GM06990 (cell line): Measurements from ENCODE around the gene RAB3D.

Experiments
- DNase-seq: peaks from one replicate; pipeline ENCODE4 v3.0.0-alpha.2; 2011; ENCODE audit not compliant: insufficient read length; ENCODE audit errors: extremely low read depth
- H3K27me3 ChIP-seq: replicated peaks from 2 replicates; pipeline ENCODE4 v1.6.0; 2011; ENCODE audit warnings: low read length; ENCODE audit not compliant: control insufficient read depth, insufficient read depth
- H3K36me3 ChIP-seq: 2 replicates; pipeline ENCODE4 v1.5.1; 2011; ENCODE audit warnings: low read length; ENCODE audit not compliant: control insufficient read depth, insufficient read depth
- H3K4me3 ChIP-seq: replicated peaks from 2 replicates; pipeline ENCODE4 v1.5.1; 2011; ENCODE audit warnings: low read depth, mild to moderate bottlenecking, control low read depth, low read length
- TF ChIP-seq, protein P1 (sequence below): IDR thresholded peaks from 2 replicates; pipeline ENCODE4 v1.5.1; 2011; ENCODE audit warnings: low read length, control low read depth, mild to moderate bottlenecking, inconsistent platforms; ENCODE audit not compliant: insufficient read depth, poor library complexity, severe bottlenecking

The RAB3D gene

DNA sequence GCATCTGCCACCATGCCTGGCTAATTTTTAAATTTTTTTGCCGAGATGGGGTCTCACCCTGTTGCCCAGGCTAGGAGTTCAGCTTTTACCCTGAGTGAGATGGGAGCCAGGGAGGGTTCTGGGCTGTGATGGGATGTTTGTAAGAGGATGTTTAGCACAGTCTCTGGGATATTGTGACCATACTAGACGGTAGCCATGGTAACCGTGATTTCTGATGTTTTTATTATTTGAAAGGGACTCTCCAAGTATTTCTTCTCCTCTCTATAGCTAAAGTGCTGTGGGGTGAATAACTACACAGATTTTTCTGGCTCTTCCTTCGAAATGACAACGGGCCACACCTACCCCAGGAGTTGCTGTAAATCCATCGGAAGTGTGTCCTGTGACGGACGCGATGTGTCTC is 33.1 kb downstream of the RAB3D start:
- Histone ChIP-seq H3K27me3 (no peaks in the 10 kb centered on the region), H3K4me3 (no peak overlapping the region), H3K36me3 (no peaks in the 10 kb centered on the region)
- DNase-seq: no peak
- TF ChIP-seq, protein P1, sequence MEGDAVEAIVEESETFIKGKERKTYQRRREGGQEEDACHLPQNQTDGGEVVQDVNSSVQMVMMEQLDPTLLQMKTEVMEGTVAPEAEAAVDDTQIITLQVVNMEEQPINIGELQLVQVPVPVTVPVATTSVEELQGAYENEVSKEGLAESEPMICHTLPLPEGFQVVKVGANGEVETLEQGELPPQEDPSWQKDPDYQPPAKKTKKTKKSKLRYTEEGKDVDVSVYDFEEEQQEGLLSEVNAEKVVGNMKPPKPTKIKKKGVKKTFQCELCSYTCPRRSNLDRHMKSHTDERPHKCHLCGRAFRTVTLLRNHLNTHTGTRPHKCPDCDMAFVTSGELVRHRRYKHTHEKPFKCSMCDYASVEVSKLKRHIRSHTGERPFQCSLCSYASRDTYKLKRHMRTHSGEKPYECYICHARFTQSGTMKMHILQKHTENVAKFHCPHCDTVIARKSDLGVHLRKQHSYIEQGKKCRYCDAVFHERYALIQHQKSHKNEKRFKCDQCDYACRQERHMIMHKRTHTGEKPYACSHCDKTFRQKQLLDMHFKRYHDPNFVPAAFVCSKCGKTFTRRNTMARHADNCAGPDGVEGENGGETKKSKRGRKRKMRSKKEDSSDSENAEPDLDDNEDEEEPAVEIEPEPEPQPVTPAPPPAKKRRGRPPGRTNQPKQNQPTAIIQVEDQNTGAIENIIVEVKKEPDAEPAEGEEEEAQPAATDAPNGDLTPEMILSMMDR: no peak

DNA sequence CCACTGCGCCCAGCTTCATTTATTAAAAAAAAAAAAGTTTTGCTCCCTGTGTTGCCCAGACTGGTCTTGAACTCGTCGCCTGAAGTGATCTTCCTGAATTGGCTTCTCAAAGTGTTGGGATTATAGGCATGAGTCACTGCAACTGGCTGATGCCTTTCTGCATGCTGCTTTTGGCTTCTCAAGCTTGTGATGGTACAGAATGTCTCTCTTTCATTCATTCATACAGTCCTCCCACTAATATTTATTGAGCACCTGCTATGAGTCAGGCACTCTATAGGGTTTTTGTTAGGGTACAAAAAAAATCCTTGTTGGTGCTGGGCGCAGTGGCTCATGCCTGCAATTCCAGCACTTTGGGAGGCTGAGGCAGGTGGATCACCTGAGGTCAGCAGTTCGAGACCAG is 34.5 kb downstream of the RAB3D start:
- TF ChIP-seq, protein P1: no peak
- Histone ChIP-seq H3K4me3 (no peak overlapping the region), H3K27me3 (no peaks in the 10 kb centered on the region), H3K36me3 (no peaks in the 10 kb centered on the region)
- DNase-seq: no peak

DNA sequence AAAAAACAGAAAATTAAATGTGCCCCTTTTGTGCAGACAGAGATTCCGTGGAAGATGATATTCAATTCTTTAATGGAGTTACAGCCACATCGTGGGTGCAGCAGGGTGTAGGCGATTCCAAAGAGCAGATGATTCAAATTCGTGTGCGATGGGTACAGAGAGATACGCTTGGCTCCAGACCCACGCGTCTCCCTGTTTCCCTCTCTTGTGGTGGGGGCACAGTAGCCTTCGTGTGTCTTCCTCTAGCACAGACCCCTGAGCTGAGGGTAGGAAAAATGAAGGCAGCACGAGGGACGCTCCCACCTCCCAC is 38.7 kb downstream of the RAB3D start:
- DNase-seq: no peak
- no peaks in the 10 kb centered on the region for H3K27me3 ChIP-seq
- no peak overlapping the region for H3K4me3 ChIP-seq
- H3K36me3 ChIP-seq: no peaks in the 10 kb centered on the region
- TF ChIP-seq, protein P1: no peak

DNA sequence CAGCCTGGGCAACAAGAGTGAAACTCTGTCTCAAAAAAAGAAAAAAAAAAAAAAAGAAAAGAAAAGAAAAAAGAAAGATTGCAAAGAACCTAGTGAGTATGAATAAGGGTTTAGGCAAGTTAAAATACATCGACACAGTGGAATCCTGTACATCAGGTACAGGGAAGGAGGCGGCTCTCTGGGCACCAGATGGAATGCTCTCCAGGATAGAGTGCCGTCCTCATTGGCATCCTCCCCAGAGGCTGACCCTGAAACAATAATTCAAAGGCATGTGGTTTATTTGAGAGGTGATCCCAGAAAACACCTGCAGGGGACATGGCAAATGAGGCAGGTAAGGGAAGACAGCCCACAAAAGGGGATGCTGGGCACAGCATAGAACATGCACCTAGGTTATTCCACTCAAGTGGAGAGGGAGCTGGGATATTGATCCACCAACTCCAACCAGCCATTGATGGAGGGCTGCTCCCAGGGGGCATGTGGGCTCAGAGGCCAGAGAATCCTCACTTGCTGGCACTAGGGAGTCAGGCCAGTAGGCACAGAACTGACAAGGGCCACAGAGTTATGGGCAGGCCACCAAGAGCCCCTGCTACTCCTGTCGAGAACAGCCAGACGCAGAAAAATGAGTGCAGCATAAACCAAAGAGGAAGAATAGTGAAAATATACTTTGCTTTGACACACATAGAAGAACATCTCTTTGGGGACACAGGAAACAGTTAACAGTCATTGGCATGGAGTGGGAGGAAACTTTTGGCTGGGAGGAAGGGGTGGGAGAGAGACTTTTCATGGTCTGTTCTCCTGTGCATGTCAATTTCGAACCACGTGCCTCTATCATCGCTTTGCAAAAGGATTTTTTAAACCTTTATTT is 39.3 kb downstream of the RAB3D start:
- Histone ChIP-seq H3K36me3 (no peaks in the 10 kb centered on the region), H3K27me3 (no peaks in the 10 kb centered on the region), H3K4me3 (no peak overlapping the region)
- no peak for DNase-seq
- TF ChIP-seq, protein P1: no peak

DNA sequence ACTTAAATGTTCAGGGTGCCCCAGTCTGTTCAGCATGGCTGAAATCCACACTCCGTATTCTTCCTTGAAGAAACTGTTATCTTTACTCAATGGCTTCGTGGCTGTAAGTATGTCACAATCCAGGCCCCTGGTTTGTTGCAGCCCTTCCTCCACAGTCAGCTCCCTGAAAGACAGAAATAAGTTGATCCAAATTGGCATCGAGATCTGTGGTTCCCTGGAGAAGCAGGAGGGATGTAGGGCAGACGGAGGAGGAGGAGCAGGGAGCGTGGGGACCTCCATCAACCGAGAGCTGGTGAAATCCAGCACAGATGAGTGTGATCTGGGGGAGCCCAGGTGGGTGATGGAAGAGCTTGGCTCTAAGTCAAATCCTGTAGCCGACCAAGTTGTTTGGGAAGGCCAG is 43.2 kb downstream of the RAB3D start:
- TF ChIP-seq, protein P1: no peak
- Histone ChIP-seq H3K4me3 (no peak overlapping the region), H3K27me3 (no peaks in the 10 kb centered on the region), H3K36me3 (no peaks in the 10 kb centered on the region)
- no peak for DNase-seq
